GM04503 (cell line): ENCODE results near the gene SLC2A9.

ENCODE experiments used
- DNase-seq: peaks from one replicate; pipeline ENCODE4 v3.0.0-alpha.2; 2012; ENCODE audit warnings: low read depth

Gene SLC2A9

DNA sequence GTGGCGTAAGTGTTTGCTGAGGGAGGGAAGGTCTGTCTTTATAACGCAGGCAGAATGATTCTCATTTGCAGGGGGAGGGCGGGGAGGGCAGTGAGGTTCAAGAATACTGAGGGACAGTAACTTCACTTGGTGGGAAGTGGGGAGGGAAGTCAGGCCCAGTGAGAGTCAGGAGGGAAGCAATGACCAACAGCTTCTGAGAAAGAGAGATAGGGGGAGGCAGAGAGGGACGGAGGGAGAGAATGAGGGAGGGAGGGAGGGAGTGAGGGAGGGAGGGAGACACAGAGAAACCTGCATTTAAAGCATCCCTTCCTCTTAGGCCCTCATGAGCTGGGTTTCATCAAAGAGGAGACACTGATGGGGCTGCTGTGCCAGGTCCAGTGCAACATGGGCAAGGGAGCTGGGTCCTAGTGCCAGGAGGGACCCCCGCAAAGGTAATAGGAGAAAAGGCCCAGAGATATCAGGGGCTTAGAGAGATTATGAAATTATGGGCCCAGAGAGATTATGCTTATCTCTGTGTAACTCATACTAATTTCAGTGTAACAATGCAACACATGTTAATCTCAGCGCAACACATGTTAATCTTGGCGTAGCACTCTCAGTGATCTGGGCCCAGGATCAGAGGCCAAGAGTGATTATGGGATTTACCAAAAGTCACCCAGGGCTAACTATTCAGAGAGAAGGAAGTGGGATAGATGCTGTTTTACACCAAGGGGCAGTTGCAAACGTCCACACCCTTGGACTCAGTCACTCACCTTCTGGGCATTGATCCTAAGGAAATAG lies 127.8 kb downstream of the SLC2A9 start:
- DNase-seq: no peak

DNA sequence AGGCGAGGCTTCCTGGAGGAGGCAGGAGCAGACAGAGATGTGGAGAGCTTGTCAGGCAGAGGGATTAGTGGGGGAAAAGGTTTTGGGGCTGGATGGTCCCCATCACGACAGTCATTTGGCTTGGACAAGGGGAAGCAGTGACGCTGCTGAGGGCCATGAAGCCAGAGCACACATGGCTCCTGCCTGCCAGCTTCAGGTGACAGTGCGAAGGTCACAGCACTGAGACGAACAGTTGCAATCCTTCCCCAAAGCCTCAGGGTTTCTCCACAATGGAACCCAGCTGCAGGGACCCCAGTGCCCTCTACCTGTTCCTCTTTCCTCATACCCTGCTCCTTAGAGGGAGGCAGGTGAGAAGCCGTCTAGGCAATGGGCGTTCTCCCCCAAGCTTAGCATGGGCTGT lies 129.6 kb downstream of the SLC2A9 start:
- DNase-seq: no peak

DNA sequence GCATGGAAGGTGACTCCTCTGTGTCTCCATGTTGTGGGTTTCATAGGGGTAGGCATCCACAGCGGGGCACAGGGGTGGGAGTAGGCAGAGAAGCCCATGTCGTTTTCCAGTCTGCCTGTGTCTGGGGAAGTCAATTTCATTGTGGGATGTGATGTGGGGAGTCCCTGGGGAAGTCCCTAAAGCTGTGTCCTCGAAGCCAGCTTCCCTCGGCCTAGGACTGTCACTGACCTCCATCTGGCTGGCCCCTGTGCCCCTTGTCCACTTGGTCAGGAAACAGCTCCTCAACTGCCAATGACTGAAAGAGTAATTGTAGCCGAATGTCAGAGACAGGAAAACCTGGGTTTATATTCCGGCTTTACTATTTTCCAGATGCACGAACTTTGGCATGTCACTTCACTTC lies 130.2 kb downstream of the SLC2A9 start:
- no peak for DNase-seq

DNA sequence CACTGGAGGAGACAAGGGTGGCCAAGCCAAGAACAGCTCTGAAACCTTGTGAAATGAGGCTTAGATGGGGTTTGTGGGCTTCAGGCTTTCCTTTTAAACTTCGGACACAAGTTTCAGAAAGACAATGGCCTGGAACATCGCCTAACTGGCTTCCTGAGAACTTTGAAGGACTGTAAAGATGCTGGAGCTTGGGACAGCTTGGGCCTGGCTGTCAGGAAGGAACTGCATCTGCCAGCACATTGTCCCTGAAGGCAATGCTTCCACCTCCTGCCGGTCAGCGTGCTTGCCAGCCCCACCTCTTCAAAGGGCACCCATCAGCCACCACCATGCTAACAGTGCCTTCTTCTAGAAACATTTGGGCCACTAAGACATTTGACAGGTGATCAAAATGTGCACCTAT lies 132.0 kb downstream of the SLC2A9 start:
- no peak for DNase-seq

- no peak for DNase-seq
Observed at GRCh38 chr4:9885958-9886357, 135.3 kb downstream of the SLC2A9 start.

- DNase-seq: no peak
Observed at GRCh38 chr4:9880406-9881197, 140.7 kb downstream of the SLC2A9 start.

DNA sequence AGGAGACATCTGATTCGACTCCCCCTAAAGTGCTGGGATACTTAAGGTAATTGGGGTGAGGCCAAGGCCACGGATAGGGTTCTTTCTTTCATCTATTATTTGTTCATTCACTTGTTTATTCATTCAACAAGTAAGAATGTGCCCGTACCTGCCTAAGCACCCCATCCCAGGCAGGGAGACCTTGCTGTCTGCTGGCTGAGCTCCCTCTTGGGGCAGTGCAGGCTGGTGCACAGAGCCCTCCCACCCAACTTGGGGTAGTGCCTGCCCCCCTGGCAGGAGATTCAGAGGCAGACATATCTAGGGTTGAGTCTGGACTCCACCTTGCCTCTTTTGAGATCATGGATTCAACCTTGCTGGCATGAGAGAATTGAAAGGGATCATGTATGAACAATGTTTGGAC lies 144.2 kb downstream of the SLC2A9 start:
- DNase-seq: no peak

GRCh38 chr4:9875516-9875915 lies 145.8 kb downstream of the SLC2A9 start:
- DNase-seq: no peak

DNA sequence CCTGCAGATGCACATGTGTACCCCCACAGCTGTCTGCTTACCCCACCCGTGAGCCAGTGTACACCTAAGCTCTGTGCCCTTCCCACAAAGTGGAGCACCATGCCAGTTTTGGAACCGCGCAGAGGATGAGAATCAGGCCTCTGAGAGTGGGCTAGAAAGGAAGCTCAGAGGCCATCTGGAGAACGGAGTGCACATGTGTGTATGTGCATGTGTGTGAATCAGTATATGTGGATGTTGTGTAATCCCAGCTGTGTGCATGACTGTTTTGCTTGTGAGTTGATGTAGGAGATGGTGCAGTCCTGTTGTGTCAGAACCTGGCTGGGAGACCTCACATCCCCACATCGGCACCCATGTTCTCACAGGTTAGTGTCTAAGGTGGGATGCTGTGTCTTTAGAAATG lies 146.9 kb downstream of the SLC2A9 start:
- DNase-seq: no peak

DNA sequence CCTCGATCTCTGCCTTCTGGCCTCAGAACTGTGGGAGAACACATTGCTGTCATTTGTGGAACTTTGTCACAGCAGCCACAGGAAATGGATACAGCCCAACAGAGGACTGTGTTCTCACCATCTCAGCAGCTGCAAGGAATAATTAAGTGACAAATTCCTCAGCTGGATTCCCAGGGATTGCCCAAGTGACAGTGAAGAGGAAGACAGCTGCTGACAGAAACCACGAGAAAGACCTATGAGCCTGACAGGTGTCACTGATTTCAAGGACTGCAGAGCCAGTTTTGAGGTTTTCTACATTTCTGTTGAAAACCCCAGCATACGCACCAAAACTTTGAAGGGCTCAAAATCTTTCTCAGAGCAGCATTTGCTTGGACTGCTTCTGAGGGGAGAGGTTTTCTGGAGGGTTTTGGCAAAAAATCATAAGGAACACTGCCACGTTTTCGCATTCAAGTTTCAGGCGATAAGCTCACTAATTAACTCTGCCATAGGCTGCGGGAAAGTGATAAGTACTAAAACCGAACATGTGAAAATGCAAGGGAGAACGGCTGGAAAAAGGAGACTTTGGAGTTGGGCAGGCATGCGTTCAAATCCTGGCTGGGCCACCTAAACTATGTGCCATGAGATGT lies 151.0 kb downstream of the SLC2A9 start:
- DNase-seq: no peak

DNA sequence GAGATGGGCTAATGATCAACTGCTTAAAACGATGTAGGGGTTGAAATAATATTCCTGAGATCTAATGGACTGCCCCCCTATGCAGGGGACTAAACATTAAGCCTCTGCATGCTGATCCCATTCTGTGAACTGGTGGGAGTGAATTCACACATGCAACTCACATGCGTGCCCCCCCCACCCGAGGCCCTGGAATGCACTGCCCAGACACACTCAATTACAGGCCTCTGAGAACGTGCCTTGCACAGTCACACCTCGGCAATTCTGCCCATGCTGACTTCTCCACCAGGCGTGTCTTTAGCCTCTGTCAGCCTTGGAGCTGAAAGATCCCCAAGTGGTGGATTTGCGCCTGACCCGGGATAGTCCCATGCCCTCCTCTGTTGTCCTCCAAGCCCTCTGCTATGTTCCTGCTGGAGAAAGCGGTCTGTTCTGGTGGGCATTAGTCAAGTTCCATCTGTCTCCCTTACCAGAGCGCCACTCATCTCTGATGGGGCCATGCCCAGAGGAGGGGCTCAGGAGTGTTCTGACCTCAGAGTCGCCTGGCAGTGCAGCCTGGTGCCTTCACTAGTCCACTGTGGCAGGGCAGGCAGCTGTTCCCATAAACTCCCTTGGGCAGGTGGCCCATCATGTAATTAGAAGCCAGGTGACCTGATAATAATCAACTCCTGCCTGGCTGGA lies 153.4 kb downstream of the SLC2A9 start:
- no peak for DNase-seq

DNA sequence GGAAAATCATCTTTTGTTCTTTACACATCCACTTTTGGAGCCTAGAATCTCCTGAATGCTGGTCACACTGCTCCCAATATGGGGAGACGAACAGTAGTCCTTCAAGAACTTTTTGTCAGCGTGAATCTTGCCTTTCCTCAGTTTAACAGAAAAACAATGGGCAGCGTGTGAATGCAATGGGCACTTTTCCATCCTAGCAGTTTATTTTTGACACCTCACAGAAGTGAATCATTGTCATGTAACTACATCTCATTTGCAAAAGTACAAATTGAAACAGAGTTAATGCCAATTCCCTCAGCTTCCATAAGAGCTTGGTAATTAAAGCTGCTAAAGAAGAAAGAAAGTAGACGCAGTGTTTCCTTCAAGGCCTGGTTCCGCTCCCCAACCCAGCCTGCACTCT lies 154.4 kb downstream of the SLC2A9 start:
- no peak for DNase-seq

DNA sequence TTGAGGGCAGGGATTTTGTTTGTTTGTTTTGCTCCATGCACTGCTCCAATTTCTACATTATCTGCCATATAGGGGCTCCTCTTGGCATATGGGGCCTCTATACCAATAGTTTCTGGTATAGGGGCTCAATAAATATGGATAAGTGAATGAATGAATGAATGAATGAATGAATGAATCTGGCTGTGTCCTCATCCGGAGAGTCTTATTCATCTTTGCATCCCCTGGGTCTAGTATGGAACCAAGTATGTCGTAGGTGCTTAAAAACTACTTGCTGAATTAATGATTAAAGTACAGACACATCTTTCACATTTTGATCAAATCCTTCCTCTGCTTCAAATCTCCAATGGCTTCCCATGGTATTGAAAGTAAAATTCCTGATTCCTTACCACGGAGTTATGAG lies 159.7 kb downstream of the SLC2A9 start:
- DNase-seq: no peak

DNA sequence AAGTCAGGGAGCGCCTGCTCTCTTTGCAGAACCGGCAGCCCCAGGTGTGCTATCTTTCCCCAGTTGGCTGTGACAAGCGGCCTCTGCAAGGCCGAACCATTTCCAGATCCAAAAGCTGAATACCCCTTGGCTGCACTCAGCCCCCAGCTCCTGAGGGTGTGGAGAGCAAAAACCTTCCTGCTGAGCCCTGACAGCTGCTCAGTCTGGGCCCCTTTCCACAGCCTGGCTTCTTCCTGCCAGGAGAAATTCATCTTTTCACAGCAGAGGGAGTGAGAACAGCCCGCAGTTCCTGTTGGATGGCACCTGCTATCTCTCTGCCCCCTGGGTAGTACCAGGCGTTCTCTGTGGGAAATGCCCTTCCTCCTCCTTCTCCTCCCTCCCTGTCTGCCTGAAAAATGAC lies 161.5 kb downstream of the SLC2A9 start:
- DNase-seq: no peak

DNA sequence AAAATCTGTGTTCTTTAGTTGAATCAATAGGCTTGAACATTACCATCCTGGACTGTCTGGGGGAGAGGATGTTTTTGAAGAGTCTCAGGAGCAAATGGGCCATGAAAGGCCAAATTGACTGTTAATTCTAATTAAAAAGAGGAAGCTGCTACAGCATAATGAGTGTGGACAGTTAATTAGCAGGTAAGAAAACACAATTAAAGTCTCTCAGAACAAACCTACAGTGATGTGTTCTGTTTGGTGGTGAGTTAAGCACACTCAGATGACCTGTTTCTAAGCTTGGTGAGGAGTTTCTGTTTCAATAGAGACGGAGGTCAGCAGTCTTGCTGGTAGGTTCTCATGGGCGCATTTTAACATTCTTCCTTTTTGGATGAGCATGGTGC lies 171.8 kb downstream of the SLC2A9 start:
- DNase-seq: no peak

- no peak for DNase-seq
Observed at GRCh38 chr4:9847968-9848748, 173.1 kb downstream of the SLC2A9 start.

DNA sequence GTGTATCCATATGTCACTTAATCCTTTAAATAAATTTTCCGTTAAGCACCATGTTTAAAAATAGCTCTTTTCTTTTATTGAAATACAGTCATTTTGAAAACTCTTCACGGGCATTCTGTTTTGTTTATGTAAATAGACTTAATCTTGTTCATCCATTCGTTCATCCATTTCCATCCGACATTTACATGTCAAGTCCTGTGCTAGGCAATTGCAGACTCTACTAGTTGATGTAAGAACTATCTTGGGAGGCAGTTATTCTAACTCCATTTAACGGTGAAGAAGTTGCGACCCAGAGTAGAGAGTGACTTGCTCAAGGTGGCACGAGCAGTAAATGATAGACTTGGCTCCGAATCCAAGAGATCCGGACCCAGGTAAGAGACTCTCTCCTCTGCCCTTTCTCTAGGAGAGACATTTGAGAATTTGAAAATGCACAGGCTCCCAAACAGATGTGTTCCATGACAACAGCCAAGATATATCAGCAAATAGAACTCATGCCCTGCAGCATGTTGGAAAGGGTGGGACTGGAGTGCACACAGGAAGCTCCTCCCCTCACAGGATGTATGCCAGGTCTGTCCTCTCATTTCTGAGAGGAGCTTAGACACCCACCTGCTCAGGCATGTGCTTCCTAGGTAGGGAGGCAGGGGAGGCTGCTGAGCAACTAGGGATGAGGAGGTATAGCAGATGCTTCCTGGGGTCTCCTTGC lies 175.4 kb downstream of the SLC2A9 start:
- no peak for DNase-seq

GRCh38 chr4:9841072-9841471 lies 180.2 kb downstream of the SLC2A9 start:
- no peak for DNase-seq

GRCh38 chr4:9835430-9835829 lies 185.9 kb downstream of the SLC2A9 start:
- no peak for DNase-seq

- no peak for DNase-seq
Observed at GRCh38 chr4:9833421-9833820, 187.9 kb downstream of the SLC2A9 start.

DNA sequence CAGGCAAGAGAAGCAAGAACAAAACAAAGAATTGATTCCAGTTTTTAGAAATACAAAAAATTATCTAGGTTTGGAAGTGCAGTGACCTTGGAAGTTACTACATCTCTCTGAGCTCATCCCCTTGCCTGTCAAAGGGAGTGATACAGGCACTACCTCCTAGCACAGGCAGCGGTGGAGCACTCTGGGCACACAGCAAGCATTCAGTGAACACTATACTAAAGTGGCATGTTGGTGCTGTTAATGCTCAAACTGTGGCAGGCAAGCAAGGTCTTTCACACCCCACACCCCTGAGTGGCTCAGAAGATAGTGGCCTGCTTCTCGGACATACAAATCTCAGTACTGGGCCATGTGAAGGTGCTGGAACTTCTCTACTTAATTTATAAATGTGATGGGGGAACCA lies 188.7 kb downstream of the SLC2A9 start:
- DNase-seq: no peak
